GM18951 (cell line): Measurements from ENCODE around the gene ANKRD30A.
"Not testable (repeated sequence)": the region's sequence is repeated elsewhere in the genome, so short reads cannot be mapped to it uniquely, and the experiment has no call there.

Experiments
- POLR2A ChIP-seq: IDR thresholded peaks from 4 replicates; pipeline ENCODE4 v1.6.1; 2011; ENCODE audit warnings: mild to moderate bottlenecking; ENCODE audit not compliant: insufficient read length, insufficient read depth; ENCODE audit errors: extremely low read depth
- in situ Hi-C: fragments of 300-500 bp; cut with MboI; formaldehyde crosslinking; loops from one replicate; pipeline ENCODE4 v1.12.0; 2022; ENCODE audit warnings: low sequenced_read_pairs, mixed read lengths, inconsistent platforms; ENCODE audit not compliant: unreplicated experiment

ANKRD30A gene, protein sequence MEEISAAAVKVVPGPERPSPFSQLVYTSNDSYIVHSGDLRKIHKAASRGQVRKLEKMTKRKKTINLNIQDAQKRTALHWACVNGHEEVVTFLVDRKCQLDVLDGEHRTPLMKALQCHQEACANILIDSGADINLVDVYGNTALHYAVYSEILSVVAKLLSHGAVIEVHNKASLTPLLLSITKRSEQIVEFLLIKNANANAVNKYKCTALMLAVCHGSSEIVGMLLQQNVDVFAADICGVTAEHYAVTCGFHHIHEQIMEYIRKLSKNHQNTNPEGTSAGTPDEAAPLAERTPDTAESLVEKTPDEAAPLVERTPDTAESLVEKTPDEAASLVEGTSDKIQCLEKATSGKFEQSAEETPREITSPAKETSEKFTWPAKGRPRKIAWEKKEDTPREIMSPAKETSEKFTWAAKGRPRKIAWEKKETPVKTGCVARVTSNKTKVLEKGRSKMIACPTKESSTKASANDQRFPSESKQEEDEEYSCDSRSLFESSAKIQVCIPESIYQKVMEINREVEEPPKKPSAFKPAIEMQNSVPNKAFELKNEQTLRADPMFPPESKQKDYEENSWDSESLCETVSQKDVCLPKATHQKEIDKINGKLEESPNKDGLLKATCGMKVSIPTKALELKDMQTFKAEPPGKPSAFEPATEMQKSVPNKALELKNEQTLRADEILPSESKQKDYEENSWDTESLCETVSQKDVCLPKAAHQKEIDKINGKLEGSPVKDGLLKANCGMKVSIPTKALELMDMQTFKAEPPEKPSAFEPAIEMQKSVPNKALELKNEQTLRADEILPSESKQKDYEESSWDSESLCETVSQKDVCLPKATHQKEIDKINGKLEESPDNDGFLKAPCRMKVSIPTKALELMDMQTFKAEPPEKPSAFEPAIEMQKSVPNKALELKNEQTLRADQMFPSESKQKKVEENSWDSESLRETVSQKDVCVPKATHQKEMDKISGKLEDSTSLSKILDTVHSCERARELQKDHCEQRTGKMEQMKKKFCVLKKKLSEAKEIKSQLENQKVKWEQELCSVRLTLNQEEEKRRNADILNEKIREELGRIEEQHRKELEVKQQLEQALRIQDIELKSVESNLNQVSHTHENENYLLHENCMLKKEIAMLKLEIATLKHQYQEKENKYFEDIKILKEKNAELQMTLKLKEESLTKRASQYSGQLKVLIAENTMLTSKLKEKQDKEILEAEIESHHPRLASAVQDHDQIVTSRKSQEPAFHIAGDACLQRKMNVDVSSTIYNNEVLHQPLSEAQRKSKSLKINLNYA (N-terminal part only)

DNA sequence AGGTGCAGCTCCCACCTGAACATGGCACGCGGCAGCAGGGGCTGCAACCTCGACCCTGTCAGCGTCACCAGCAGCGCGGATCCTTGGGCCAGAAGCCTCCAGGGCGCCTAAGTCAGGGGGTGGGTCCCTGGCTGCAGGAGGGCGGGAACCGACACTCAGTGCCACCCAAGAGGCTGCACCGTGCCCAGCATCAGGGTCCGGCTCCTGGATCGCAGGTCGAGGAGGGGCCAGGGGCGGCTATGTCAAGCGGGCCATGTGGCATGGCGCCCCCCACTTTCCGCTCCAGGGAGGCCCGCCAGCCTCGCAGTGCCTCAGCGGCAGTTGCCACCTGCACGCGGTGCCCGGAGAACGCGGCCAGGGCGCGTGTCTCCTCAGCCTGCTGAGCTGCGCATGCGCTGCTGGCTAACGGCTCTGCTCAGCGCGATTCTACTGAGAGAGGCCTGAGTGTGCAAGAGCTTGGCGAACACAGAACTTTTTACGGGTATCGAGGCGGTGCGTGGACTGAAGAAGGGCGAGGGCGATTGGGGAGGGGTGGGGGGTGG, at the start of gene ANKRD30A:
Gene ANKRD30A, plus strand, starts transcription at position 408 of the 542 bp plus-strand sequence. CDS start 190 bp downstream, outside the sequence.
- in situ Hi-C loops = no loop called here
- TF ChIP-seq POLR2A = no peak

DNA sequence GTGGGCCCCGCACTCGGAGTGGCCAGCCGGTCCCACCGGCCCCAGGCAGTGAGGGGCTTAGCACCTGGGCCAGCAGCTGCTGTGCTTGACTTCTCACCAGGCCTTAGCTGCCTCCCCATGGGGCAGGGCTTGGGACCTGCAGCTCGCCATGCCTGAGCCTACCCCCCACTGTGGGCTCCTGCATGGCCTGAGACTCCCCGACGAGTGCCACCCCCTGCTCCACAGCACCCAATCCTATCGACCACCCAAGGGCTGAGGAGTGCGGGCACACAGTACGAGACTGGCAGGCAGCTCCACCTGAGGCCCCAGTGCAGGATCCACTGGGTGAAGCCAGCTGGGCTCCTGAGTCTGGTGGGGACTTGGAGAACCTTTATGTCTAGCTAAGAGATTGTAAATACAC, 49.3 kb upstream of the ANKRD30A start:
- in situ Hi-C loops = not testable (repeated sequence)

DNA sequence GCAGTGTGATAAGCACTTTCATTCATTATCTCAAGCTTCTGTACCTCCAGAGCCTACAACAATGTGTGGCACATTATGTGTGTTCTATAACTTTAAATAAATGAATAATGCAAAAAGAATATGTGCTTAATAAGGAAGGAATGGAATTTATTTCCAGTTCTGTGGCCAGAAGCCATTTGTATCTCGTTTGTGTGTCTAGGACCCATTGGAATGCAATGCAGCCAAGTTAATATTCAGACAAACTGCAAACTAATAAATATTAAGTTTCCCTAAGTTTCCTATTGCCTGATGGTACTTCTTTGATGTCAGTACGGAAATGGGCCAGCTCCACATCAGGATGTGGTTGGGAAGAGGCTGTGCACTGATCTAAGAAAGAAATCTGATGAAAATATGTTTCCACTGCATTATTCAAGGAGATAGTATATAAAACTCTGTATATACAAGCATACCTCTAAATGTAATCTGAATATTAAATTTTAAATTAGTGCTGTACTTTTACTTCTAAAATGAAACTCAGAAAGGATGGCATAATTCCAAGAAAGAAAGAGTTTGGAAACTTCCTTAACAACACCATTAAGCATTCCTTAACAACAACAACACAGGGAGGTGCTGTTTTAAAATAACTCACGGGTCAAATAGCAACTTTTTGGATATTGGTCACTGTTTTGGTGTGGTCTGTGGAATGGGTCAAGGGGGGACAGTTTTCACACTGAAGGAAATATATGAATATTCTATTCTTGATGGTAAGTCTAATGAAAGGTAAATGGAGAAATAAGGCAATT, 29.4 kb upstream of the ANKRD30A start:
- in situ Hi-C loops = no loop called here
- TF ChIP-seq POLR2A = no peak

DNA sequence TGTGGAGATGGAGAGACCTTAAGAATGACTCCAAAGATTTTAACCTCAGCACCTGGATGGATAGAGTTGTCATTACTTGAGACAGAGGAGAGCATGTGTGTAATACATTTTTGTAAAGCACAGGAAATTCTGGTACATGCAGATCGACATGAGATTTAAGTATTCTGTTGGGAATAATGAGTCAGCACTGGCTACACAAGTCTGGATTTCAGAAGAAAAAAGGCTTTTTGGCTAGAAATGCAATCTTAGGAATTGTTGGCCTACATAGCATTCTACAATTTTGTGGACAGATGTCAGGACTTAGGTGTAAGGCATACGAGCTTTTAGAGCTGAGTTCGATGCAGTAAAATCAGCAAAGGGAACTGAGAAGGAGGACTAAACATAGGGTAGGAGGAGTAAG, 24.1 kb upstream of the ANKRD30A start:
- in situ Hi-C loops = no loop called here
- no peak for TF ChIP-seq POLR2A

DNA sequence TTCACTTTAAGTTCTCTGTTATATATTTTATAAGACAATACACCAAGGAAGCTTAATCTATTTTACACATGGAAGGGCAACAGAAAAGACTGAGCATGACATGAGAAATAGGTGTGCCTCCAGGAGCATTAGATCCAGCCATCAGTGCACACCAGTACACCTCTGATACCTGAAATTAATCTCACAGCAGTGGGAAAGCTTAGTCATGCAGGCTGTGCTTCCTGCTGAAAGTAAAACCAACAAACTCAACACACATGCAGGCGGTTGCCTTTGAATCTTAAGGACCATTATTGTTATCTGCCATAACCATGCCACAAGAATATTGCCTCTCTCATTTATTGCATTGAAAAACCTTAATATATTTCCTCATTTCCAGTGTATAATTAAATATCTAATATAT, 16.4 kb upstream of the ANKRD30A start:
- no peak for TF ChIP-seq POLR2A
- in situ Hi-C loops = no loop called here

DNA sequence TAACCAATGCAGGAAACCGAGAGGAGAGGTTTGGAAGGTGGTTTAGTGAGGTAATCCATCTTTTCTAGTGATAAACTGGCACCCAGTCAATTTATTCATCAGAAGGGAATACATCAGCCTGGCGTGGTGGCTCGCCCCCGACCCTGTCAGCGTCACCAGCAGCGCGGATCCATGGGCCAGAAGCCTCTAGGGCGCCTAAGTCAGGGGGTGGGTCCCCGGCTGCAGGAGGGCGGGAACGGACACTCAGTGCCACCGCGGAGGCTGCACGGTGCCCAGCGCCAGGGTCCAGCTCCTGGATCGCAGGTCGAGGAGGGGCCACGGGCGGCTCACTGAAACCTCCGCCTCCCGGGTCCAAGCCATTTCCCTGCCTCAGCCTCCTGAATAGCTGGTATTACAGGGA, 866 bp upstream of the ANKRD30A start:
- in situ Hi-C loops = no loop called here
- no peak for TF ChIP-seq POLR2A

DNA sequence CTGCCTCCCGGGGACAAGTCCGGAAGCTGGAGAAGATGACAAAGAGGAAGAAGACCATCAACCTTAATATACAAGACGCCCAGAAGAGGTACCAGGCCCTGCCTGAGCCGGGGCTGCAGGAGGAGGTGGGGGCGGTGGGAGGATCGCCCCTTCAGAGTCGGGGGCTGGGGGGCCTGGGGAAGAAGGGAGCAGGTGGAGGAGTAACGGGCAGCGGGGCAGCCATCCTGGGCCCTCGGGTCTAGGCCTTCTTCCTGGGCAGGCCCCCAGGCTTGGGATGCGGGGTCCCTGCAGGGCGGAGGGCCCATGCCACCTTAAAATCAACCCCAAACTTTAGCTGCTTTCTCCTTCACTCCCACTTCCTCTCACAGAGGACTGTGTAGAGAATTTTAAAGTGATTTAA, 523 bp downstream of the ANKRD30A start:
- in situ Hi-C loops = no loop called here
- no peak for TF ChIP-seq POLR2A

DNA sequence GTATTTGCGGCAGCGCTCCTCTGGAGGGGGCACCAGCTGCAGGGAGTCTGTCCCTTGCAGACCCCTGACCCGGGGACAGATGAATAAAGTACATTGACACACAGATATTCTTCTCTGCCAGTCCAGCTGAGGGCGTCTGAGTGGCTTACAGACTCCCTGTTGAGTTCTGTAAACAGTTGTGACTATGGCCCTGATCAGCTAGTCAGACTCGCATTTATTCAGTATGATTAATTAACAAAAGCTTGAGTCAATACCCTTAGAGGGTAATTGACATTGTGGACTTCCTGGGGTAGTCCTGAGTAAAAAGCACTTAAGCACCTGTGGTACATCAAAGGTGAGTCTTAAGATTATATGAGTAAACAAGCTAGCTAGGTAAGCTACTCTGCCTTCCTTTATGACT, 21.0 kb downstream of the ANKRD30A start:
- TF ChIP-seq POLR2A = no peak
- in situ Hi-C loops = no loop called here

DNA sequence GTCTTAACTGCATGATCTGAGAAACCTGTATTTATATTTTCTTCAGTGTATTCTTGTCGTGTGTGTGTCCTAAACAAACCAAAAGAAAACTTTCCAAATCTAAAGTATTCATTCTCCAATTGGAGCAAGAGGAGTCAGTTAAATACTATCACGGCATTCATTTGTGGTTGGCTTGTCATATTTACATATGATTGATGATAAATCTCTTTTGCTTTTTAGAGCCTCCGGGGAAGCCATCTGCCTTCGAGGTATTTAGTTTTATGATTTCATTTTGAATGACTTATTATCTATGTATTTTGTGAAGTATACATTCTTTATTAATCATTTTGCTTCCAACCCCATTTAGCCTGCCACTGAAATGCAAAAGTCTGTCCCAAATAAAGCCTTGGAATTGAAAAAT, 37.0 kb downstream of the ANKRD30A start:
- in situ Hi-C loops = not testable (repeated sequence)

DNA sequence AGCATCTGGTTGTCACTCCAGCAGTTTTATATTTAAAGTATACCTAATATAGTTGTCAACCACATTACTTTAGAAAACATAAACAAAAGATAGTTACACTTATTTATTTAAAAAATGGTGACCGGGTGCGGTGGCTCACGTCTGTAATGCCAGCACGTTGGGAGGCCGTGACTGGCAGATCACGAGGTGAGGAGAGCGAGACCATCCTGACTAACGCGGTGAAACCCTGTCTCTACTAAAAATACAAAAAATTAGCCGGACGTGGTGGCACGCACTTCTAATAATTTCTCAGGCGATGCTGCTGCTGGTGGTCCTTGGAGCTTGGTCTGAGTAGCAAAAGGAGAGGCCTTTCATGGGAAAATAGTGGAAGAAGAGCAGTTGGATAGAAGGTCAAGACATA, 46.5 kb downstream of the ANKRD30A start:
- in situ Hi-C loops = not testable (repeated sequence)

DNA sequence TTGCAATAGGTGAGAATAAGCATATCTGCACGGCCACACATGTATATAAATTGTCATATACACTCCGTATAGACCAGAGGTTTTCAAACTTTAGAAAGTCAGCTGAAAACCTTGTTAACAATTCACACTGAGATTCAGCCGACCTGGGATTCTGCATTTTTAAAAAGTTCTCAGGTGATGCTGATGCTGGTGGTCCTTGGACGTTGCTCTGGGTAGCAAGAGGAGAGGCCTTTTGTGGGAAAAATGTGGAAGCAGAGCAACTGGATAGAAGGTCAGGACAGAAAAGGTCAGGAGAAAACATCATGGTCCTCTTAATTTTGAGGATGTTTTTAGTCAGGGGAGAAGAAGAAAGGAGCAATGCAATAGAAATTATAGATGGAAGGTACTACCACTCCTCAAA, 52.9 kb downstream of the ANKRD30A start:
- in situ Hi-C loops = not testable (repeated sequence)

DNA sequence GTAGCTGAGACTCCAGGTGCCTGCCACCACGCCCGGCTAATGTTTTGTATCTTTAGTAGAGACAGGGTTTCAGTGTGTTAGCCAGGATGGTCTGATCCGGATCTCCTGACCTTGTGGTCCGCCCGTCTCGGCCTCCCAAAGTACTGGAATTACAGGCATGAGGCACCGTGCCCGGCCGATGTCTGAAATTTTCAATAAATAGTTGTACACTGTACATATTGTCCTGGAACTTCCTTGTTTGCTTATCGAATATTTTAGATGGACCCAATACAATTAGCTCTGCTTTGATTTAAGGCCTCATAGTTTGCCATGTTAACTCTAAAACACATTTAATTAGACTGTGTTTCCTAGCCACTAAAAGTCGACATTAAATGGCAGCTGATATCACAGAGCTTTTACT, 57.3 kb downstream of the ANKRD30A start:
- in situ Hi-C loops = not testable (repeated sequence)

DNA sequence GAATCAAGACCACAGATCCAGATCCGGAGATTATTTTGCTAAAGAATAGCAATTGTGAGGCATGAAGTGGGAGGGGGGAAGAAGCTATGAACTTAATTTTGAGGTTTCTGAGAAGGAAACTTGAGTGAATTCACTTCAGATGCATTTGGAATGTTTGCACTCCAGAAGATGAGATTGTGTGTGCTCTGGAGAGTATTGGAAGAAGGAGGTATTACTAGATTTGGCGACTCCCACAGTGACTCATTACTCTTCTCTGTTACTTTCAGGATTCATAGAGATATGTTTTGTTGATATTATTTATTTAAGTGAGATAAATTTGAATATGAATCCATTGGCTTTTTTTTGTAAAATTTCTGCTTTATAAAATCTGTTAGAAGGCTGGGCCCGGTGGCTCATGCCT, 80.7 kb downstream of the ANKRD30A start:
- in situ Hi-C loops = no loop called here

More for the DNA sequence above, 80.7 kb downstream of the ANKRD30A start:
- no peak for TF ChIP-seq POLR2A
